CD4-positive, alpha-beta T cell (primary cell): Measurements from ENCODE around the gene IFITM5. TPM values are rescaled to one million over a fixed set of nuclear protein-coding genes. Genes with fewer than 3 reads are reported as not detected.

Experiments used
- ATAC-seq: fragments of 200-7000 bp; cut with Tn5 transposase; one replicate; pipeline ENCODE4 v1.10.0; 2022; ENCODE audit warnings: mild to moderate bottlenecking; ENCODE audit not compliant: poor library complexity
- CTCF ChIA-PET: fragments of 350-600 bp; sonication (Branson Sonifier 250); formaldehyde crosslinking; loops from one replicate; lab custom pipeline; 2021; ENCODE audit warnings: antibody characterized with exemption, inconsistent platforms; lab: Charles Lee
- POLR2A ChIA-PET: fragments of 350-600 bp; sonication (Branson Sonifier 250); formaldehyde crosslinking; loops from one replicate; lab custom pipeline; 2021; ENCODE audit warnings: antibody characterized with exemption, inconsistent platforms; lab: Charles Lee
- DNase-seq, 14 experiments: peaks; one replicate each; pipeline ENCODE4 v3.0.0-alpha.2; 2013 to 2020; ENCODE audit warnings: mixed read lengths in 2 of 14
- H3K27ac ChIP-seq, 2 donors: one replicate each; pipeline versions ENCODE4 v1.5.1 to v1.7.0; 2013; ENCODE audit warnings: low read length in 2 of 2, low read depth in 1 of 2, mild to moderate bottlenecking in 1 of 2
- H3K27me3 ChIP-seq, 2 experiments: 1 replicate in 1 of 2; 2 replicates in 1 of 2; pipeline versions ENCODE4 v1.6.1 to v1.7.0; 2013; ENCODE audit warnings: low read length in 2 of 2, control low read depth in 1 of 2, mild to moderate bottlenecking in 1 of 2, moderate library complexity in 1 of 2; ENCODE audit not compliant: insufficient read depth in 2 of 2, control insufficient read depth in 1 of 2
- H3K36me3 ChIP-seq: one replicate; pipeline ENCODE4 v1.6.1; 2013; ENCODE audit warnings: low read length, control low read depth; ENCODE audit not compliant: insufficient read depth
- H3K4me1 ChIP-seq: one replicate; pipeline ENCODE4 v1.6.1; 2013; ENCODE audit warnings: low read length, control low read depth; ENCODE audit not compliant: insufficient read depth
- H3K4me3 ChIP-seq: one replicate; pipeline ENCODE4 v1.5.1; 2013; ENCODE audit warnings: mild to moderate bottlenecking, low read length, moderate library complexity
- H3K9me3 ChIP-seq, 2 experiments: 1 replicate in 1 of 2; 2 replicates in 1 of 2; pipeline versions ENCODE4 v1.6.1 to v1.7.0; 2013; ENCODE audit warnings: low read length in 2 of 2, mild to moderate bottlenecking in 2 of 2, control low read depth in 1 of 2, moderate library complexity in 1 of 2; ENCODE audit not compliant: control insufficient read depth in 1 of 2, insufficient read depth in 1 of 2
- H3K27ac Mint-ChIP-seq: one replicate; pipeline ENCODE4 v1.8.0; 2020; ENCODE audit warnings: mixed read lengths
- H3K27me3 Mint-ChIP-seq: one replicate; pipeline ENCODE4 v1.8.0; 2021; ENCODE audit warnings: mixed read lengths
- H3K36me3 Mint-ChIP-seq: one replicate; pipeline ENCODE4 v1.8.0; 2021; ENCODE audit warnings: low read depth, mixed read lengths
- H3K4me1 Mint-ChIP-seq: one replicate; pipeline ENCODE4 v1.8.0; 2021; ENCODE audit warnings: low read depth, mixed read lengths
- H3K4me3 Mint-ChIP-seq: one replicate; pipeline ENCODE4 v1.8.0; 2020; ENCODE audit warnings: mild to moderate bottlenecking, mixed read lengths
- H3K9me3 Mint-ChIP-seq: one replicate; pipeline ENCODE4 v1.8.0; 2020; ENCODE audit warnings: mixed read lengths
- CTCF ChIP-seq: fragments of 200-600 bp; IDR thresholded peaks from one replicate; pipeline ENCODE4 v1.8.0; 2022; ENCODE audit warnings: antibody characterized with exemption, mild to moderate bottlenecking
- intact Hi-C, 2 experiments: fragments of 100-400 bp; cut with DNase I in 1 of 2; cut with micrococcal nuclease in 1 of 2; formaldehyde crosslinking; loops; one replicate each; pipeline versions ENCODE4 v1.15.1 to v1.9.0; 2023 to 2025; cut with DNase I, micrococcal nuclease
- total RNA-seq, 174 experiments: library from RNA in 2 of 174; stranded (reverse) in 2 of 174; gene quantifications; one replicate each; pipeline ENCODE4 v1.2.3 and lab custom pipeline; 2021 to 2026

IFITM5 gene
- total RNA-seq, 2 experiments from 2014 or later: not detected

- CTCF ChIA-PET: interaction anchor here (1.2 to 3.3 kb wide), 5 partner anchors 8 to 37 kb away, joined by 3 to 29 read pairs (median 5); no protein-coding TSS in a partner anchor
- Histone ChIP-seq H3K27ac (no peak overlapping the region), H3K36me3 (no peaks in the 10 kb centered on the region), H3K9me3 (no peaks in the 10 kb centered on the region), H3K4me3 (peak overlapping the region; percentile 53), H3K4me1 (peaks cover 56% of the 10 kb centered on the region), H3K27me3 (peaks cover 10 to 18% of the 10 kb centered on the region in 2 experiments)
- H3K27me3 Mint-ChIP-seq: peaks cover 12% of the 10 kb centered on the region
- POLR2A ChIA-PET: interaction anchor here (0.9 to 9.1 kb wide), 14 partner anchors 10 to 170 kb away, joined by 3 to 185 read pairs (median 6); partner anchors contain the start of genes BET1L, IFITM5, PGGHG and RIC8A
- H3K4me1 Mint-ChIP-seq: peaks cover 61% of the 10 kb centered on the region
- intact Hi-C loops: loop anchor here in 1 of 2 experiments (2.0 kb wide), 1 partner anchor 27 kb away; no protein-coding TSS in a partner anchor
- peaks cover 15% of the 10 kb centered on the region for H3K36me3 Mint-ChIP-seq
- TF ChIP-seq CTCF: no peak
- H3K4me3 Mint-ChIP-seq: peak overlapping the region; percentile 86
- DNase-seq: peak in 6 of 14 experiments; percentile 1 to 61 (median 46)
- H3K27ac Mint-ChIP-seq: peak overlapping the region; percentile 81
- H3K9me3 Mint-ChIP-seq: no peaks in the 10 kb centered on the region
- ATAC-seq: peak; percentile 30
These were observed 20.0 kb downstream of the IFITM5 start for GRCh38 chr11:279040-279965.

- POLR2A ChIA-PET: interaction anchor here (0.9 to 9.1 kb wide), 10 partner anchors 9 to 171 kb away, joined by 3 to 185 read pairs (median 16); partner anchors contain the start of genes BET1L, IFITM5, PGGHG and RIC8A
- Mint-ChIP-seq H3K27ac (peak within 1 kb of the TSS; percentile 50), H3K9me3 (no peaks in the 10 kb centered on the region), H3K36me3 (peaks cover 15% of the 10 kb centered on the region), H3K27me3 (peaks cover 12% of the 10 kb centered on the region), H3K4me1 (peaks cover 54% of the 10 kb centered on the region), H3K4me3 (peak within 1 kb of the TSS; percentile 86)
- DNase-seq: peak in 1 of 14 experiments; percentile 34
- ATAC-seq: no peak
- Histone ChIP-seq H3K4me1 (peaks cover 53% of the 10 kb centered on the region), H3K4me3 (no peak within 1 kb of the TSS), H3K27ac (no peak within 1 kb of the TSS), H3K27me3 (peaks cover 10 to 18% of the 10 kb centered on the region in 2 experiments), H3K36me3 (no peaks in the 10 kb centered on the region), H3K9me3 (no peaks in the 10 kb centered on the region)
- CTCF ChIA-PET: interaction anchor here (1.6 to 3.3 kb wide), 2 partner anchors 27 kb away, joined by 5 to 29 read pairs; no protein-coding TSS in a partner anchor
- no peak for TF ChIP-seq CTCF
- intact Hi-C loops: loop anchor here in 1 of 2 experiments (2.0 kb wide), 1 partner anchor 25 kb away; no protein-coding TSS in a partner anchor
These were observed 21.1 kb downstream of the IFITM5 start, which contains the start of gene NLRP6 for GRCh38 chr11:278001-278951. Gene NLRP6 (plus strand): TSS chr11:278407. CDS start chr11:278570, 163 bp downstream.
